Central memory CD8-positive, alpha-beta T cell (primary cell): ENCODE data around the gene CPT1B.
"Not testable (repeated sequence)": the region's sequence is repeated elsewhere in the genome, so short reads cannot be mapped to it uniquely, and the experiment has no call there.

ENCODE experiments used
- ATAC-seq: fragments of 150-1000 bp; cut with Tn5 transposase; replicated peaks from 2 replicates; pipeline ENCODE4 v1.10.0; 2022; ENCODE audit warnings: mild to moderate bottlenecking, moderate FRiP score, moderate number of reproducible peaks; ENCODE audit not compliant: poor library complexity, severe bottlenecking; ENCODE audit errors: extremely low read depth
- DNase-seq, 2 donors: peaks; one replicate each; pipeline ENCODE4 v3.0.0; 2021; ENCODE audit warnings: low spot score in 2 of 2
- H3K27ac Mint-ChIP-seq: one replicate; pipeline ENCODE4 v1.8.0; 2022; ENCODE audit warnings: low read depth, mild to moderate bottlenecking, moderate library complexity, mixed read lengths
- H3K27me3 Mint-ChIP-seq: one replicate; pipeline ENCODE4 v1.8.0; 2022; ENCODE audit warnings: mixed read lengths
- H3K36me3 Mint-ChIP-seq: one replicate; pipeline ENCODE4 v1.8.0; 2022; ENCODE audit warnings: mild to moderate bottlenecking, moderate library complexity, mixed read lengths; ENCODE audit not compliant: insufficient read depth
- H3K4me1 Mint-ChIP-seq: one replicate; pipeline ENCODE4 v1.8.0; 2022; ENCODE audit warnings: mixed read lengths
- H3K4me3 Mint-ChIP-seq: one replicate; pipeline ENCODE4 v1.8.0; 2022; ENCODE audit warnings: mild to moderate bottlenecking, moderate library complexity, mixed read lengths
- H3K9me3 Mint-ChIP-seq: one replicate; pipeline ENCODE4 v1.8.0; 2022; ENCODE audit warnings: mixed read lengths

The CPT1B gene

GRCh38 chr22:50540381-50540780, 37.8 kb downstream of the CPT1B start:
- H3K4me3 Mint-ChIP-seq, result peak overlapping the region; percentile 29
- H3K27ac Mint-ChIP-seq, result peak overlapping the region; percentile 100
- DNase-seq (no peak), ATAC-seq (no peak)
- peaks cover 20% of the 10 kb centered on the region for H3K36me3 Mint-ChIP-seq
- H3K9me3 Mint-ChIP-seq, result no peaks in the 10 kb centered on the region
- no peaks in the 10 kb centered on the region for H3K27me3 Mint-ChIP-seq
- peaks cover 43% of the 10 kb centered on the region for H3K4me1 Mint-ChIP-seq

- ATAC-seq (no peak), DNase-seq (no peak)
- no peak overlapping the region for H3K4me3 Mint-ChIP-seq
- H3K4me1 Mint-ChIP-seq, result peaks cover 37% of the 10 kb centered on the region
- H3K9me3 Mint-ChIP-seq, result no peaks in the 10 kb centered on the region
- no peaks in the 10 kb centered on the region for H3K27me3 Mint-ChIP-seq
- peaks cover 18% of the 10 kb centered on the region for H3K36me3 Mint-ChIP-seq
- peak overlapping the region; percentile 100 for H3K27ac Mint-ChIP-seq
Observed at GRCh38 chr22:50537765-50538164, 40.5 kb downstream of the CPT1B start.

GRCh38 chr22:50536226-50536625, 42.0 kb downstream of the CPT1B start:
- Mint-ChIP-seq H3K9me3 (no peaks in the 10 kb centered on the region), H3K27me3 (no peaks in the 10 kb centered on the region), H3K27ac (no peak overlapping the region), H3K4me3 (no peak overlapping the region), H3K4me1 (peaks cover 37% of the 10 kb centered on the region), H3K36me3 (peaks cover 15% of the 10 kb centered on the region)
- DNase-seq (no peak), ATAC-seq (no peak)

- peaks cover 23% of the 10 kb centered on the region for H3K36me3 Mint-ChIP-seq
- no peak overlapping the region for H3K4me3 Mint-ChIP-seq
- no peaks in the 10 kb centered on the region for H3K27me3 Mint-ChIP-seq
- no peaks in the 10 kb centered on the region for H3K9me3 Mint-ChIP-seq
- no peak overlapping the region for H3K27ac Mint-ChIP-seq
- no peak for ATAC-seq
- no peak for DNase-seq
- peaks cover 39% of the 10 kb centered on the region for H3K4me1 Mint-ChIP-seq
Observed at GRCh38 chr22:50535113-50535512, 43.1 kb downstream of the CPT1B start.

GRCh38 chr22:50533856-50534711, 44.1 kb downstream of the CPT1B start:
- not testable (repeated sequence) for H3K27ac Mint-ChIP-seq

GRCh38 chr22:50532824-50533796, 45.1 kb downstream of the CPT1B start:
- H3K36me3 Mint-ChIP-seq, result peaks cover 15% of the 10 kb centered on the region
- DNase-seq (no peak), ATAC-seq (no peak)
- peak overlapping the region; percentile 98 for H3K27ac Mint-ChIP-seq
- H3K4me1 Mint-ChIP-seq, result peaks cover 32% of the 10 kb centered on the region
- peak overlapping the region; percentile 92 for H3K4me3 Mint-ChIP-seq
- no peaks in the 10 kb centered on the region for H3K27me3 Mint-ChIP-seq
- no peaks in the 10 kb centered on the region for H3K9me3 Mint-ChIP-seq

More at GRCh38 chr22:50533856-50534711, 44.1 kb downstream of the CPT1B start:
- H3K4me3 Mint-ChIP-seq, DNase-seq, ATAC-seq, H3K9me3 Mint-ChIP-seq, H3K27me3 Mint-ChIP-seq: not testable (repeated sequence)
- peaks cover 16% of the 10 kb centered on the region for H3K36me3 Mint-ChIP-seq
- peaks cover 29% of the 10 kb centered on the region for H3K4me1 Mint-ChIP-seq

- Mint-ChIP-seq H3K27ac (peak overlapping the region; percentile 98), H3K27me3 (no peaks in the 10 kb centered on the region), H3K4me1 (peaks cover 37% of the 10 kb centered on the region), H3K36me3 (peaks cover 20% of the 10 kb centered on the region), H3K9me3 (no peaks in the 10 kb centered on the region), H3K4me3 (peak overlapping the region; percentile 92)
- DNase-seq, result no peak
- ATAC-seq, result no peak
Observed at GRCh38 chr22:50531962-50532674, 46.1 kb downstream of the CPT1B start.

- H3K9me3 Mint-ChIP-seq, result no peaks in the 10 kb centered on the region
- H3K36me3 Mint-ChIP-seq, result peaks cover 21% of the 10 kb centered on the region
- H3K27me3 Mint-ChIP-seq, result no peaks in the 10 kb centered on the region
- H3K27ac Mint-ChIP-seq, result peak overlapping the region; percentile 98
- DNase-seq (peak; percentile 50 to 51), ATAC-seq (peak; percentile 65)
- H3K4me1 Mint-ChIP-seq, result peaks cover 43% of the 10 kb centered on the region
- peak overlapping the region; percentile 92 for H3K4me3 Mint-ChIP-seq
Observed at GRCh38 chr22:50531546-50531961, 46.7 kb downstream of the CPT1B start.

GRCh38 chr22:50530877-50531545, 47.2 kb downstream of the CPT1B start:
- Mint-ChIP-seq H3K27ac (peak overlapping the region; percentile 98), H3K27me3 (no peaks in the 10 kb centered on the region), H3K4me3 (peak overlapping the region; percentile 92), H3K36me3 (peaks cover 21% of the 10 kb centered on the region), H3K9me3 (no peaks in the 10 kb centered on the region), H3K4me1 (peaks cover 44% of the 10 kb centered on the region)
- peak; percentile 58 for ATAC-seq
- peak; percentile 67 to 73 for DNase-seq

GRCh38 chr22:50530580-50530876, 47.7 kb downstream of the CPT1B start:
- peak overlapping the region; percentile 92 for H3K4me3 Mint-ChIP-seq
- peaks cover 44% of the 10 kb centered on the region for H3K4me1 Mint-ChIP-seq
- DNase-seq, result peak in 1 of 2 donors; percentile 36
- peaks cover 24% of the 10 kb centered on the region for H3K36me3 Mint-ChIP-seq
- no peaks in the 10 kb centered on the region for H3K27me3 Mint-ChIP-seq
- H3K27ac Mint-ChIP-seq, result peak overlapping the region; percentile 98
- no peak for ATAC-seq
- no peaks in the 10 kb centered on the region for H3K9me3 Mint-ChIP-seq

- no peaks in the 10 kb centered on the region for H3K27me3 Mint-ChIP-seq
- peak in 1 of 2 donors; percentile 32 for DNase-seq
- peaks cover 28% of the 10 kb centered on the region for H3K36me3 Mint-ChIP-seq
- H3K9me3 Mint-ChIP-seq, result no peaks in the 10 kb centered on the region
- peaks cover 44% of the 10 kb centered on the region for H3K4me1 Mint-ChIP-seq
- H3K4me3 Mint-ChIP-seq, result peak within 1 kb of the TSS; percentile 92
- H3K27ac Mint-ChIP-seq, result peak within 1 kb of the TSS; percentile 98
- ATAC-seq, result no peak
Observed at GRCh38 chr22:50529897-50530579, 48.2 kb downstream of the CPT1B start, which contains the start of gene TYMP. Gene TYMP, minus strand, starts transcription at chr22:50530012. Its CDS starts 303 bp downstream, at chr22:50529709.
